Endothelial cell of coronary artery (primary cell): ENCODE results near the gene RERG. TPM values are rescaled to one million over a fixed set of nuclear protein-coding genes. Genes with fewer than 3 reads are reported as not detected.

Source experiments
- total RNA-seq: library from RNA; depleted of rRNA; stranded (reverse); fragments of >200 nt; gene quantifications from 2 replicates; pipeline ENCODE4 v1.2.3, GENCODE V29; 2014

Gene RERG, protein sequence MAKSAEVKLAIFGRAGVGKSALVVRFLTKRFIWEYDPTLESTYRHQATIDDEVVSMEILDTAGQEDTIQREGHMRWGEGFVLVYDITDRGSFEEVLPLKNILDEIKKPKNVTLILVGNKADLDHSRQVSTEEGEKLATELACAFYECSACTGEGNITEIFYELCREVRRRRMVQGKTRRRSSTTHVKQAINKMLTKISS
- 0.94 TPM in 1 of 2 replicates, not detected in the other for total RNA-seq

DNA sequence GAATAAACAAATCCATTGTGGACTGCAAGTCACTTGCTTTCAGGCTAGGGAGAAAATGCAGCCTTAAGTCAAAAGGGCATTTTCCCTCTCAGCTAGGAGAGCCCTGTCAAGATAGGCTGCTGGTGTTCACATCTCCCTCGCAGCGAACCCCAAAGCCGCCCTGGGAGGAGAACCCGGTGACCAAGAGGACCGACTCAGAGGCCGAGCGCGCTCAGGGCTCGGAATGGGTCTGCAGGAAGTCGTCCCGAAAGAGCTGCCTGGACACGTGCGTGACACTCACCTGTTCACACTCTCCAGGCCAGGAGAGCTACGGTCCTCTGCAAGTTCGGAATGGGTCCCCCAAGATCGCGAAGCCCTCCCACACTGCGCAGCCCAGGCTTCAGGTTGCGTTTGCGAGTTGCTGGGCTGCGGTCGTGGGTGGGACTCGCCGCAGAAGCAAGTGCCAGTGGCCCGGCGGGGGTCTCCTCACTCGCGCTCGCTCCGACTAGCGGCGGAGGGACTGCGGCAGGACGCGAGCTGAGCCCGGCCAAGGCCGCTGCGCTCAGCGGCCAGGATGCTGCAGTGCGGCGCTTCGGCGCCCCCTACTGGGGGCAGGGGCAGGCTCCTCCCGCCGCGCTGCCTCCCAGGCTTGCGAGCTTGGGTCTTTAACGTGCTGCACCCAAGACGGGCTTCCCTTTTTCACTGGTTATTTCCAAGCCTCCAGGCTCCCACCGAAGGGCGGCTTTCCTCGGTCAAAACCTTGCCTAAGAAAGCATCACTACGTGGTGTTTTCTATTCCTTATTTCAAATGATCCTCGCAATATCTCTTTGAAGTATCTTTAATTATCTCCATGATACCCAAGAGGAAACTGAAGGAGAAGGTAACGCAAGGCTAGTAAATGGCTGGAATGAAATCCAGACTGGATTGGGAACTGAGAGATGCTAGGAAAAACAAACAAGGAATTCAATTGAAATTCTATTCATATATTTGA lies at the start of gene RERG:
TSS of gene RERG (minus strand) at position 503 of the 971 bp plus-strand sequence. CDS start 3,928 bp downstream, outside the sequence.

Other genes with a start within 250 kb of the RERG start
- gene PDE6H, start 248.4 kb downstream of the RERG start, total RNA-seq = not detected in 2 replicates
- 0.09 TPM in 1 of 2 replicates, not detected in the other for gene PTPRO, start 101.1 kb upstream of the RERG start, total RNA-seq